ENCODE results near the gene AGBL3.
A peak's percentile ranks its signal among the peaks of the same experiment; 100 is the strongest.

Gene AGBL3

GRCh38 chr7:134986363-134987251 is at the start of gene AGBL3:
AGBL3 (plus strand) TSS chr7:134986508; CDS start chr7:134987934, 1,426 bp downstream.
- DNase-seq (peak; percentile 92), ATAC-seq (peak; percentile 96)

DNA sequence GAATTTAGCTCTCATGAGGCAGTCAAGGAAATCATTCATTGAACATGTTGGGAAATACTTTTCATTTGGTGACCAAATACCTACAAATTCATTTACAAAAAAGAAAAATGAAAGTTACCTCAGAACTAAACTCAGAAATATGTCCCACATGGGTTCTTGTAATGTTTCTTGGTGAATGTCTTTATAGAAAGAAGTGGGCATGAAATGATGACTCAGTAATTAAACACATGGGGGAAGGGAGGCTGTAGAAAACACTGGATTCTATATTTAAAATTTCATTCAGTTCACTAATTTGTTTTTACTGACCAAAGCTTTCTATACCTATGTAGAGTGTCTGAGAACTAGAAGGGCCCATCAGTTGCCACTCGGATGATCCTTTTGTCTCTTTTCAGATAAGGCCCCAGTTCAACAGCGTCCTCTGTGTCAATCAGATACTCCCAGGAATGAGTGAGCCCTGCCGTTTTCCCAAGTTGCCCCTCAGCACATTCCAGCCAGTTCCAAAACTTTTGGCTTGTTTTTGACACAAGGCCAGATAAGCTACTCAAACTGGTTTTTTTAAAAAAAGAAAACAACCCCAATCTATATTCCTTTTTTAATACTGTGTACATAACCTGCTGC is 49.3 kb upstream of the AGBL3 start:
- no peak for ATAC-seq
- no peak for DNase-seq

- ATAC-seq = no peak
- DNase-seq = no peak
These were observed 48.2 kb upstream of the AGBL3 start for GRCh38 chr7:134938141-134938540.

GRCh38 chr7:134939136-134939535 is 47.2 kb upstream of the AGBL3 start:
- ATAC-seq (no peak), DNase-seq (no peak)

GRCh38 chr7:134940729-134941128 is 45.6 kb upstream of the AGBL3 start:
- ATAC-seq (no peak), DNase-seq (no peak)

DNA sequence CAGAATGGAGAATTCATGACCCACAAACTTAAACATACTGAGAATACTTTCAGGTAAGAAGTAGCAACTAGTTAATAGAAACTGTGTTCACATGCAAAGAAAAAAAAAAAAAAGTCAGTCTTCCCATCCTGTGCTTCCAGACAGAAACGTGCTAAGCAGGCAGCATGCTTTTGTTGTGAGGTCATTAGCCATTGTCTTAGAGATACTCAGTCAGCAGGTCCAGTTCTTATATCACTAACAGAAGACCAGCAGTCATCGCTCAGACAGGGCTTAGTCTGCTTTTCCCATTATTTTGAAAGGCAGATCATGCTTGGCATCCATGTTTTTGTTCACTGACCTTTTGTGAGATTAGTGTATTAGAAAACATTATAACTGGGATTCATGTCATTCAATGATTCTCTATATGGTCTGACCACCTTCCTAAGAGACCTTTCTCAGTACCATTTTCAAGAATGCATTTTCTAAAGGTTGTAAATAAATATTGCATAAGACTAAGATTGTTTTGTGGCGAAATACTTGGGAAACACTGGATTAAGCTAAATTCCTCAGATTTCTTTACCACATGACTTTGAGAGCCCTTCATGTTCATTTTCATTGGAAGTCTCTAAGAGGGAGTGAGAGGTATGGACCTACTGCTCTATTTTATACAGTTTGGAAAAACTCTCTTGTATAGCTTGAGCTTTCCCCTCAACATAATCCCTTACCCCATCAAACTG is 45.0 kb upstream of the AGBL3 start:
- ATAC-seq = no peak

GRCh38 chr7:134941952-134942351 is 44.4 kb upstream of the AGBL3 start:
- ATAC-seq = no peak
- no peak for DNase-seq

More for the DNA sequence above, 45.0 kb upstream of the AGBL3 start:
- DNase-seq = no peak

GRCh38 chr7:134942690-134943466 is 43.4 kb upstream of the AGBL3 start:
- ATAC-seq (no peak), DNase-seq (no peak)

- no peak for DNase-seq
- ATAC-seq = no peak
These were observed 42.4 kb upstream of the AGBL3 start for GRCh38 chr7:134943785-134944400.

GRCh38 chr7:134945691-134946090 is 40.6 kb upstream of the AGBL3 start:
- no peak for ATAC-seq
- no peak for DNase-seq

GRCh38 chr7:134946260-134946659 is 40.0 kb upstream of the AGBL3 start:
- ATAC-seq (no peak), DNase-seq (no peak)

DNA sequence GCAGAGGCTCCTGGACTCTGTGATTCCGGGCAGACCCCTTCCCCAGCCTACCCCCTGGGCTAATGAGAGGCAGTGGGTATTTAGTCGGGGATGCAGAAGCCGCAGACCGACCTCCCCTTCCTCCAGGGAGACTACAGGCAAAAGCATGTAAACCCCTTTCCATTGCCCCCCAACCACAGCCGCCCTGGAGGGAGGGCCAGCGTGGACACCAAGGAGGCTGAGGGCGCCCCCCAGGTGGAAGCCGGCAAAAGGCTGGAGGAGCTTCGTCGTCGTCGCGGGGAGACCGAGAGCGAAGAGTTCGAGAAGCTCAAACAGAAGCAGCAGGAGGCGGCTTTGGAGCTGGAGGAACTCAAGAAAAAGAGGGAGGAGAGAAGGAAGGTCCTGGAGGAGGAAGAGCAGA is 39.0 kb upstream of the AGBL3 start:
- no peak for DNase-seq
- no peak for ATAC-seq

DNA sequence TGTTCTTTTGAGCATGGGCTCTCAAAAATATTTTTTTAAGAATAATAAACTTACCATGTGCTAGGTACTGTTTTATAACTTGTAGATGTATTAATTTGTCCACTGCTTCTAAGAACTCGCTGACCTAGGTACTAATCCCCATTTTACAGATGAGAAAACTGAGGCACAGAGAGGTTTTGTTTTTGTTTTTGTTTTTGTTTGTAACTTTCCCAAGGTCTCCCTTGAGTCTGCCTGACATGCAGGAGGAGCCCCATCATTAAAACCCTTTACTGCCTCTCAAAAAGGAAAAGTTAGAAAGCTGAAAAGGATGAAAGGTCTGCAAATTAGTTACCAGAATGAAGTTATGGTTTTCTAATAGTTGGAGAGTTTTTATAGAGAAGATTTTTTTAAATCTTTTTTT is 38.5 kb upstream of the AGBL3 start:
- no peak for DNase-seq
- no peak for ATAC-seq

- ATAC-seq (no peak), DNase-seq (no peak)
These were observed 38.1 kb upstream of the AGBL3 start for GRCh38 chr7:134948246-134948645.

GRCh38 chr7:134948736-134949135 is 37.6 kb upstream of the AGBL3 start:
- no peak for DNase-seq
- ATAC-seq = no peak

DNA sequence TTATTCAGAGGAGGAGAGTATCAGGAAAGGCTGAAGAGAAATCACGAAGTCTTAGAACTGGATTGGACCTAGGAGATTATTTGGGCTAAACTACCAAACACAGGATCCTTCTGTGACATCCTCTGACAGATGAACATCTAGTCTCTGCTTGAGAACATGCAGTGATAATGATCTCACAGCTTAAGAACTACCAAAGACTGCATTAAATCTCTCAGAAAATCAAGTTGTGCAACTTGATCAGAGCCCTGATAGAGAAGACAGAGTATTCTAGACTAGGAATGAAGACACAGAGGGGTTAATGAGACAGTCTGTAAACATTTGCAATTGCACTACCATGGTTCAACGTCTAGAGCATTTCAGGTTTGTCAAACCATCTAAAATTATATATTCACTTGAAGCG is 37.1 kb upstream of the AGBL3 start:
- no peak for ATAC-seq

GRCh38 chr7:134954197-134955082 is 31.9 kb upstream of the AGBL3 start:
- peak; percentile 43 for ATAC-seq
- DNase-seq = no peak

More for the DNA sequence above, 37.1 kb upstream of the AGBL3 start:
- DNase-seq = no peak

DNA sequence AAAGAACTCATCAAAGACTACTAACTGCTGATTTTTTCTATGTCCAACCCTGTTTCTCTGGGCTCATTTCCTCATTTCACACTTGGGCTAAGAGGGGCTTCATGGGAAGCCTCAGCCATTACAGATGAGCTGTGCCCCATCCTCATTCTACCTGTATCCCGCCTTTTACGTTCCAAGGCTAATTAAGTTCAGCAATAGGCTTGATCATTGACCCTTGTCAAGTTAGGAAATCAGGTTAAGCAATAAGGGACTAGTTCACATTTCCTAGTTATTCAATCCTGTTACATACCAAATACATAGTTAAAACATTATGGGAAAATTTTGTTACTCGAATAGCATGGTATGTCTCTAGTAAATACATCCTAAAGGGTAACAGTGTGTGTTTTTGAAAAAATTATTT is 29.3 kb upstream of the AGBL3 start:
- no peak for DNase-seq
- no peak for ATAC-seq

GRCh38 chr7:134959810-134960209 is 26.5 kb upstream of the AGBL3 start:
- no peak for ATAC-seq
- no peak for DNase-seq

GRCh38 chr7:134962270-134962780 is 24.0 kb upstream of the AGBL3 start:
- DNase-seq (no peak), ATAC-seq (no peak)
